WTC11 (cell line): ENCODE measurements around the gene PITHD1. TPM values are rescaled to one million over a fixed set of nuclear protein-coding genes. Genes with fewer than 3 reads are reported as not detected.
A peak's percentile ranks its signal among the peaks of the same experiment; 100 is the strongest.
"Not testable (repeated sequence)": the region's sequence is repeated elsewhere in the genome, so short reads cannot be mapped to it uniquely, and the experiment has no call there.

Experiments used
- ATAC-seq: fragments of 200-7000 bp; cut with Tn5 transposase; 2 replicates; pipeline ENCODE4 v1.10.0; 2021; ENCODE audit warnings: mild to moderate bottlenecking, moderate library complexity
- CTCF ChIA-PET: fragments of 300-600 bp; sonication (Branson Sonifier 250); formaldehyde crosslinking; loops from one replicate; lab custom pipeline; 2021; ENCODE audit warnings: antibody characterized with exemption; lab: Charles Lee
- POLR2A ChIA-PET: fragments of 350-600 bp; sonication (Branson Sonifier 250); formaldehyde crosslinking; loops from one replicate; lab custom pipeline; 2021; ENCODE audit warnings: antibody characterized with exemption; lab: Charles Lee
- DNase-seq: peaks from one replicate; pipeline ENCODE4 v3.0.0; 2021; ENCODE audit warnings: low spot score
- H3K27ac Mint-ChIP-seq: 2 replicates; pipeline ENCODE4 v1.8.0; 2021; ENCODE audit warnings: mixed read lengths
- H3K27me3 Mint-ChIP-seq: 2 replicates; pipeline ENCODE4 v1.8.0; 2021; ENCODE audit warnings: low read depth, mild to moderate bottlenecking, moderate library complexity, mixed read lengths
- H3K36me3 Mint-ChIP-seq: 2 replicates; pipeline ENCODE4 v1.8.0; 2021; ENCODE audit warnings: mixed read lengths
- H3K4me1 Mint-ChIP-seq: 2 replicates; pipeline ENCODE4 v1.8.0; 2022; ENCODE audit warnings: mixed read lengths
- H3K4me3 Mint-ChIP-seq: 2 replicates; pipeline ENCODE4 v1.8.0; 2021; ENCODE audit warnings: mild to moderate bottlenecking, moderate library complexity, mixed read lengths
- H3K9me3 Mint-ChIP-seq: 2 replicates; pipeline ENCODE4 v1.8.0; 2021; ENCODE audit warnings: mixed read lengths
- ATF1 ChIP-seq: sonication (generic); formaldehyde crosslinking; IDR thresholded peaks from 2 replicates; pipeline ENCODE4 v1.8.1; 2023; ENCODE audit warnings: mild to moderate bottlenecking, moderate library complexity, missing genetic modification reagents
- E2F5 ChIP-seq: sonication (generic); formaldehyde crosslinking; IDR thresholded peaks from 2 replicates; pipeline ENCODE4 v1.8.1; 2022; ENCODE audit warnings: mild to moderate bottlenecking, moderate library complexity, missing genetic modification reagents
- GRHL2 ChIP-seq: fragments of 250-450 bp; sonication (Bioruptor Pico); IDR thresholded peaks from 2 replicates; pipeline ENCODE4 v1.8.0; 2022; ENCODE audit warnings: mild to moderate bottlenecking, moderate library complexity; ENCODE audit not compliant: insufficient replicate concordance, severe bottlenecking
- MYBL2 ChIP-seq: sonication (generic); formaldehyde crosslinking; IDR thresholded peaks from 2 replicates; pipeline ENCODE4 v1.8.1; 2023; ENCODE audit warnings: mild to moderate bottlenecking, moderate library complexity, missing genetic modification reagents
- PRDM15 ChIP-seq: sonication (generic); formaldehyde crosslinking; IDR thresholded peaks from 2 replicates; pipeline ENCODE4 v1.8.0; 2022; ENCODE audit warnings: missing genetic modification reagents
- PREB ChIP-seq: sonication (generic); formaldehyde crosslinking; IDR thresholded peaks from 2 replicates; pipeline ENCODE4 v1.8.1; 2022; ENCODE audit warnings: mild to moderate bottlenecking, missing genetic modification reagents, moderate library complexity, borderline replicate concordance
- RORB ChIP-seq: fragments of 250-450 bp; sonication (Bioruptor Pico); IDR thresholded peaks from 2 replicates; pipeline ENCODE4 v1.9.0; 2021; ENCODE audit warnings: mild to moderate bottlenecking
- SMAD4 ChIP-seq: sonication (generic); formaldehyde crosslinking; IDR thresholded peaks from 2 replicates; pipeline ENCODE4 v1.8.0; 2022; ENCODE audit warnings: mild to moderate bottlenecking, missing genetic modification reagents
- ZNF121 ChIP-seq: sonication (generic); formaldehyde crosslinking; IDR thresholded peaks from 2 replicates; pipeline ENCODE4 v1.8.0; 2023; ENCODE audit warnings: missing genetic modification reagents
- ZNF396 ChIP-seq: fragments of 250-450 bp; sonication (Bioruptor Pico); IDR thresholded peaks from 2 replicates; pipeline ENCODE4 v1.8.0; 2021; ENCODE audit warnings: mild to moderate bottlenecking, moderate library complexity, borderline replicate concordance
- ZSCAN18 ChIP-seq: fragments of 250-450 bp; sonication (Bioruptor Pico); IDR thresholded peaks from 2 replicates; pipeline ENCODE4 v2.1.2; 2022; ENCODE audit warnings: mild to moderate bottlenecking, moderate library complexity
- total RNA-seq: library from RNA; stranded (reverse); gene quantifications from 3 replicates; pipeline ENCODE4 v1.2.3, GENCODE V29; 2021

PITHD1 gene
- total RNA-seq, 1 experiment from 2014 or later, result 66.2 TPM

- TF ChIP-seq ZNF396 (CRISPR knock-in tag), result no peak
- TF ChIP-seq MYBL2 (CRISPR knock-in tag), result no peak
- TF ChIP-seq SMAD4 (CRISPR knock-in tag), result no peak
- TF ChIP-seq ATF1 (CRISPR knock-in tag), result no peak
- TF ChIP-seq RORB (CRISPR knock-in tag), result no peak
These were observed 47.0 kb downstream of the PITHD1 start, which contains the start of gene HMGCL (continued) for GRCh38 chr1:23825076-23825761.

- peaks cover 8% of the 10 kb centered on the region for H3K4me1 Mint-ChIP-seq
- ATAC-seq (no peak), DNase-seq (no peak)
- POLR2A ChIA-PET, result interaction anchor here (0.6 to 1.0 kb wide), 4 partner anchors 15 to 131 kb away, joined by 3 to 6 read pairs (median 4); partner anchors contain the start of gene GALE
- no peak for TF ChIP-seq PREB (CRISPR knock-in tag)
- no peak for TF ChIP-seq ZSCAN18 (CRISPR knock-in tag)
- no peak for TF ChIP-seq ATF1 (CRISPR knock-in tag)
- no peak for TF ChIP-seq ZNF121 (CRISPR knock-in tag)
- no peak for TF ChIP-seq GRHL2 (CRISPR knock-in tag)
- no peak for TF ChIP-seq PRDM15
- TF ChIP-seq E2F5, result no peak
- TF ChIP-seq, all 79 proteins: peak for 0
- Mint-ChIP-seq H3K27ac (peak overlapping the region; percentile 19), H3K36me3 (no peaks in the 10 kb centered on the region), H3K27me3 (no peaks in the 10 kb centered on the region), H3K4me3 (peak overlapping the region; percentile 97), H3K9me3 (no peaks in the 10 kb centered on the region)
- CTCF ChIA-PET, result interaction anchor here (0.6 to 8.1 kb wide), 7 partner anchors 15 to 359 kb away, joined by 3 to 105 read pairs (median 7); no protein-coding TSS in a partner anchor
These were observed 47.7 kb downstream of the PITHD1 start for GRCh38 chr1:23825762-23826522.

- not testable (repeated sequence) for ATAC-seq
These were observed 48.4 kb downstream of the PITHD1 start for GRCh38 chr1:23826590-23826989.

More at GRCh38 chr1:23826590-23826989, 48.4 kb downstream of the PITHD1 start:
- H3K36me3 Mint-ChIP-seq, POLR2A ChIA-PET, H3K4me1 Mint-ChIP-seq, H3K9me3 Mint-ChIP-seq, H3K4me3 Mint-ChIP-seq, H3K27me3 Mint-ChIP-seq, H3K27ac Mint-ChIP-seq, DNase-seq: not testable (repeated sequence)
- CTCF ChIA-PET, result interaction anchor here (1.4 to 8.1 kb wide), 4 partner anchors 16 to 90 kb away, joined by 3 to 105 read pairs (median 10); no protein-coding TSS in a partner anchor
